Pancreas (tissue), 10 donors: Measurements from ENCODE around the gene TEX12. TPM values are rescaled to one million over a fixed set of nuclear protein-coding genes. Genes with fewer than 3 reads are reported as not detected.

Experiments used
- ATAC-seq, 4 donors: fragments of 200-7000 bp; cut with Tn5 transposase; one replicate each; pipeline versions ENCODE4 v1.8.0 to v1.9.1; 2020; ENCODE audit warnings: mild to moderate bottlenecking in 4 of 4, moderate library complexity in 4 of 4
- DNase-seq, 6 donors: peaks; one replicate each; pipeline ENCODE4 v3.0.0-alpha.2; 2020
- FAIRE-seq: peaks from 2 replicates; lab custom pipeline; 2012; peaks lifted over from hg19 to GRCh38; lab: Jason Lieb, UNC
- H3K27ac ChIP-seq, 4 donors: fragments of 200-600 bp; sonication (generic); 1 replicate in 3 of 4; 2 replicates in 1 of 4; pipeline versions ENCODE4 v1.5.0 to v1.8.0; 2020
- H3K27me3 ChIP-seq, 4 donors: fragments of 200-600 bp; one replicate each; pipeline ENCODE4 v1.8.0; 2021
- H3K36me3 ChIP-seq, 3 donors: fragments of 200-600 bp; sonication (generic) in 1 of 3; one replicate each; pipeline versions ENCODE4 v1.5.0 to v1.8.0; 2020 to 2021
- H3K4me1 ChIP-seq, 3 donors: fragments of 200-600 bp; one replicate each; pipeline ENCODE4 v1.8.0; 2021
- H3K4me3 ChIP-seq, 4 donors: fragments of 200-600 bp; sonication (generic) in 2 of 4; one replicate each; pipeline versions ENCODE4 v1.5.0 to v1.8.0; 2020 to 2021
- H3K9me3 ChIP-seq, 4 donors: fragments of 200-600 bp; one replicate each; pipeline ENCODE4 v1.8.0; 2021
- CTCF ChIP-seq, 4 donors: fragments of 200-600 bp; sonication (generic) in 3 of 4; IDR thresholded peaks; one replicate each; pipeline versions ENCODE4 v1.5.0 to v1.8.0; 2021; ENCODE audit warnings: antibody characterized with exemption in 4 of 4
- WGBS, 2 donors: extraction: QIAGEN DNeasy Blood & Tissue Kit; methylation state at CpG; one replicate each; pipeline ENCODE4 v1.1.7; 2013; 5-methylcytosine and 5-hydroxymethylcytosine counted together
- intact Hi-C, 3 donors: fragments of 100-400 bp; cut with DNase I; formaldehyde crosslinking; loops; one replicate each; pipeline versions ENCODE4 v1.11.1 to v1.14.2; 2022
- polyA plus RNA-seq, 2 donors: library from polyadenylated mRNA; stranded (reverse); fragments of 200-250 nt; gene quantifications; one replicate each; pipeline ENCODE4 v1.2.3, GENCODE V29; 2013
- total RNA-seq, 6 donors: library from RNA; stranded (reverse); fragmentation: NEBNext Ultra II Directional in 4 of 6; extraction: Animal tissue kit (Norgen Biotek cat#: 25700) in 4 of 6; gene quantifications; one replicate each; pipeline versions ENCODE4 v1.2.1 to v1.2.4, GENCODE V29; 2021 to 2023
- donor health status: healthy with polysubstance abuse.
- donor health status: DM: no; HTN: no; CAD: no; lungs with moderate emphysema.
- donor health status: DM: no; HTN: no; CAD: no.
- donor health status: control.
- donor health status: control.
- donor health status: Bipolar disorder and iron deficiency.
- donor health status: DM: yes; HTN: yes; CAD: no.
- donor health status: DM: no; HTN: no; CAD: no.
- donor health status: DM: no; HTN: no; CAD: no.
- donor health status: DM: yes; HTN: yes; CAD: no.

The TEX12 gene
- total and polyA plus RNA-seq, 8 donors, result 0.19 TPM; not detected in 7

GRCh38 chr11:112210890-112211289 lies 43.7 kb downstream of the TEX12 start:
- Histone ChIP-seq H3K4me1 (no peaks in the 10 kb centered on the region), H3K4me3 (no peak overlapping the region), H3K27me3 (no peaks in the 10 kb centered on the region), H3K9me3 (no peaks in the 10 kb centered on the region), H3K27ac (no peak overlapping the region), H3K36me3 (no peaks in the 10 kb centered on the region)
- DNase-seq, result no peak
- TF ChIP-seq CTCF (IDR thresholded peaks at IDR 0.05), result no peak
- WGBS, 2 donors, result 54 to 63% methylated on average over 1 of the region's 1 CpG
- FAIRE-seq, result no peak
- no peak for ATAC-seq
- intact Hi-C loops, result no loop called here

- Histone ChIP-seq H3K27ac (no peak overlapping the region), H3K4me1 (no peaks in the 10 kb centered on the region), H3K36me3 (no peaks in the 10 kb centered on the region), H3K9me3 (no peaks in the 10 kb centered on the region), H3K4me3 (no peak overlapping the region), H3K27me3 (no peaks in the 10 kb centered on the region)
- no peak for TF ChIP-seq CTCF (IDR thresholded peaks at IDR 0.05)
- ATAC-seq (no peak), FAIRE-seq (no peak), DNase-seq (no peak)
- intact Hi-C loops, result no loop called here
- WGBS, 2 donors, result 43 to 54% methylated on average over 2 of the region's 2 CpGs
These were observed 44.4 kb downstream of the TEX12 start for GRCh38 chr11:112211536-112211935.

- DNase-seq (no peak), ATAC-seq (no peak), FAIRE-seq (no peak)
- intact Hi-C loops, result no loop called here
- H3K4me3 ChIP-seq, result no peak overlapping the region
- no peaks in the 10 kb centered on the region for H3K27me3 ChIP-seq
- no peaks in the 10 kb centered on the region for H3K36me3 ChIP-seq
- TF ChIP-seq CTCF (IDR thresholded peaks at IDR 0.05), result no peak
- H3K4me1 ChIP-seq, result no peaks in the 10 kb centered on the region
- WGBS, 2 donors, result 87 to 88% methylated on average over 3 of the region's 3 CpGs
- H3K9me3 ChIP-seq, result no peaks in the 10 kb centered on the region
- no peak overlapping the region for H3K27ac ChIP-seq
These were observed 45.1 kb downstream of the TEX12 start for GRCh38 chr11:112212290-112212689.

GRCh38 chr11:112212710-112213109 lies 45.5 kb downstream of the TEX12 start:
- H3K27ac ChIP-seq, result no peak overlapping the region
- no peak for TF ChIP-seq CTCF (IDR thresholded peaks at IDR 0.05)
- H3K36me3 ChIP-seq, result no peaks in the 10 kb centered on the region
- FAIRE-seq (no peak), DNase-seq (no peak), ATAC-seq (peak in 2 of 4 donors; percentile 36 to 42)
- H3K4me3 ChIP-seq, result no peak overlapping the region
- no peaks in the 10 kb centered on the region for H3K27me3 ChIP-seq
- intact Hi-C loops, result no loop called here
- no peaks in the 10 kb centered on the region for H3K4me1 ChIP-seq
- no peaks in the 10 kb centered on the region for H3K9me3 ChIP-seq

GRCh38 chr11:112213753-112214152 lies 46.6 kb downstream of the TEX12 start:
- intact Hi-C loops, result no loop called here
- no peak overlapping the region for H3K4me3 ChIP-seq
- H3K27ac ChIP-seq, result no peak overlapping the region
- no peak for DNase-seq
- no peaks in the 10 kb centered on the region for H3K9me3 ChIP-seq
- H3K4me1 ChIP-seq, result no peaks in the 10 kb centered on the region
- no peak for TF ChIP-seq CTCF (IDR thresholded peaks at IDR 0.05)
- H3K27me3 ChIP-seq, result no peaks in the 10 kb centered on the region
- no peak for FAIRE-seq
- 84 to 92% methylated on average over 4 of the region's 4 CpGs for whole genome bisulfite sequencing, 2 donors
- H3K36me3 ChIP-seq, result no peaks in the 10 kb centered on the region
- no peak for ATAC-seq
